ENCODE measurements around the gene MARS1.

The MARS1 gene

GRCh38 chr12:57444744-57445143, 43.1 kb upstream of the MARS1 start:
- no peak for ATAC-seq (ENCODE audit: low read depth)
- Histone ChIP-seq H3K4me1 (ENCODE audit: insufficient read depth, poor library complexity, severe bottlenecking) (no peaks in the 10 kb centered on the region), H3K27ac (ENCODE audit: poor library complexity, severe bottlenecking) (no peak overlapping the region), H3K9me3 (ENCODE audit: severe bottlenecking) (no peaks in the 10 kb centered on the region), H3K27me3 (ENCODE audit: insufficient read depth, poor library complexity, severe bottlenecking) (no peaks in the 10 kb centered on the region), H3K36me3 (ENCODE audit: low read depth) (no peaks in the 10 kb centered on the region), H3K4me3 (ENCODE audit: severe bottlenecking) (no peak overlapping the region)
- no peak for TF ChIP-seq CTCF (IDR thresholded peaks at IDR 0.05; ENCODE audit: poor library complexity, severe bottlenecking)
- no peak for DNase-seq (ENCODE audit: low spot score)

- H3K4me3 ChIP-seq (ENCODE audit: severe bottlenecking): no peak overlapping the region
- no peak overlapping the region for H3K27ac ChIP-seq (ENCODE audit: poor library complexity, severe bottlenecking)
- ATAC-seq (ENCODE audit: low read depth): no peak
- H3K36me3 ChIP-seq (ENCODE audit: low read depth): no peaks in the 10 kb centered on the region
- H3K4me1 ChIP-seq (ENCODE audit: insufficient read depth, poor library complexity, severe bottlenecking): no peaks in the 10 kb centered on the region
- H3K27me3 ChIP-seq (ENCODE audit: insufficient read depth, poor library complexity, severe bottlenecking): no peaks in the 10 kb centered on the region
- H3K9me3 ChIP-seq (ENCODE audit: severe bottlenecking): no peaks in the 10 kb centered on the region
- no peak for DNase-seq (ENCODE audit: low spot score)
- no peak for TF ChIP-seq CTCF (IDR thresholded peaks at IDR 0.05; ENCODE audit: poor library complexity, severe bottlenecking)
These were observed 41.4 kb upstream of the MARS1 start for GRCh38 chr12:57446292-57446960.

- H3K27ac ChIP-seq (ENCODE audit: poor library complexity, severe bottlenecking): no peak overlapping the region
- no peaks in the 10 kb centered on the region for H3K27me3 ChIP-seq (ENCODE audit: insufficient read depth, poor library complexity, severe bottlenecking)
- no peaks in the 10 kb centered on the region for H3K9me3 ChIP-seq (ENCODE audit: severe bottlenecking)
- H3K4me1 ChIP-seq (ENCODE audit: insufficient read depth, poor library complexity, severe bottlenecking): no peaks in the 10 kb centered on the region
- no peak for TF ChIP-seq CTCF (IDR thresholded peaks at IDR 0.05; ENCODE audit: poor library complexity, severe bottlenecking)
- H3K36me3 ChIP-seq (ENCODE audit: low read depth): no peaks in the 10 kb centered on the region
- no peak for DNase-seq (ENCODE audit: low spot score)
- no peak overlapping the region for H3K4me3 ChIP-seq (ENCODE audit: severe bottlenecking)
- ATAC-seq (ENCODE audit: low read depth): no peak
These were observed 39.2 kb upstream of the MARS1 start for GRCh38 chr12:57448669-57449068.

- Histone ChIP-seq H3K36me3 (ENCODE audit: low read depth) (no peaks in the 10 kb centered on the region), H3K4me1 (ENCODE audit: insufficient read depth, poor library complexity, severe bottlenecking) (peaks cover under 1% of the 10 kb centered on the region), H3K4me3 (ENCODE audit: severe bottlenecking) (no peak overlapping the region), H3K9me3 (ENCODE audit: severe bottlenecking) (no peaks in the 10 kb centered on the region), H3K27me3 (ENCODE audit: insufficient read depth, poor library complexity, severe bottlenecking) (no peaks in the 10 kb centered on the region), H3K27ac (ENCODE audit: poor library complexity, severe bottlenecking) (no peak overlapping the region)
- no peak for ATAC-seq (ENCODE audit: low read depth)
- no peak for TF ChIP-seq CTCF (IDR thresholded peaks at IDR 0.05; ENCODE audit: poor library complexity, severe bottlenecking)
- DNase-seq (ENCODE audit: low spot score): no peak
These were observed 38.5 kb upstream of the MARS1 start for GRCh38 chr12:57449375-57449774.

GRCh38 chr12:57450057-57450456, 37.8 kb upstream of the MARS1 start:
- no peak for ATAC-seq (ENCODE audit: low read depth)
- Histone ChIP-seq H3K36me3 (ENCODE audit: low read depth) (no peaks in the 10 kb centered on the region), H3K27ac (ENCODE audit: poor library complexity, severe bottlenecking) (no peak overlapping the region), H3K27me3 (ENCODE audit: insufficient read depth, poor library complexity, severe bottlenecking) (no peaks in the 10 kb centered on the region), H3K4me3 (ENCODE audit: severe bottlenecking) (no peak overlapping the region), H3K4me1 (ENCODE audit: insufficient read depth, poor library complexity, severe bottlenecking) (peaks cover 5% of the 10 kb centered on the region), H3K9me3 (ENCODE audit: severe bottlenecking) (no peaks in the 10 kb centered on the region)
- TF ChIP-seq CTCF (IDR thresholded peaks at IDR 0.05; ENCODE audit: poor library complexity, severe bottlenecking): no peak
- no peak for DNase-seq (ENCODE audit: low spot score)
